NCI-H2227 treated with DMSO at 0.1 percent for 48 hours (cell line): ENCODE results near the gene TSPAN4.
A peak's percentile ranks its signal among the peaks of the same experiment; 100 is the strongest.

Source experiments
- DNase-seq: peaks from one replicate; lab custom pipeline; 2025; lab: John Stamatoyannopoulos, UW

TSPAN4 gene

GRCh38 chr11:824292-824880, 18.3 kb upstream of the TSPAN4 start:
- DNase-seq: no peak

GRCh38 chr11:824942-825341, 17.7 kb upstream of the TSPAN4 start:
- no peak for DNase-seq

GRCh38 chr11:825366-826226, 17.1 kb upstream of the TSPAN4 start:
- no peak for DNase-seq

- no peak for DNase-seq
Observed at GRCh38 chr11:826227-826621, 16.4 kb upstream of the TSPAN4 start.

GRCh38 chr11:826836-827145, 15.9 kb upstream of the TSPAN4 start:
- DNase-seq: no peak

GRCh38 chr11:827146-827896, 15.3 kb upstream of the TSPAN4 start:
- no peak for DNase-seq

GRCh38 chr11:827897-828192, 14.8 kb upstream of the TSPAN4 start, which contains the start of gene CRACR2B:
CRACR2B (plus strand) TSS chr11:827919; CDS start chr11:828608, 689 bp downstream.
- DNase-seq: no peak

- no peak for DNase-seq
Observed at GRCh38 chr11:828506-829175, 14.0 kb upstream of the TSPAN4 start.

GRCh38 chr11:829176-829846, 13.3 kb upstream of the TSPAN4 start:
- no peak for DNase-seq

GRCh38 chr11:829847-830294, 12.8 kb upstream of the TSPAN4 start:
- no peak for DNase-seq

- DNase-seq: peak; percentile 92
Observed at GRCh38 chr11:830295-831117, 12.1 kb upstream of the TSPAN4 start.

GRCh38 chr11:831118-831864, 11.4 kb upstream of the TSPAN4 start:
- DNase-seq: no peak

GRCh38 chr11:831961-832528, 10.6 kb upstream of the TSPAN4 start:
- DNase-seq: no peak

- DNase-seq: peak; percentile 65
Observed at GRCh38 chr11:832529-833113, 10.0 kb upstream of the TSPAN4 start, which contains the start of gene CD151. CD151 (plus strand) TSS chr11:832952; CDS start chr11:836070, 3,118 bp downstream.

- no peak for DNase-seq
Observed at GRCh38 chr11:833114-833791, 9.4 kb upstream of the TSPAN4 start.

GRCh38 chr11:833849-834311, 8.8 kb upstream of the TSPAN4 start:
- DNase-seq: no peak

GRCh38 chr11:834371-835316, 8.0 kb upstream of the TSPAN4 start:
- no peak for DNase-seq

- no peak for DNase-seq
Observed at GRCh38 chr11:836274-836673, 6.4 kb upstream of the TSPAN4 start.
